Fibroblast of the aortic adventitia (primary cell): ENCODE data around the gene IGLL5. TPM values are rescaled to one million over a fixed set of nuclear protein-coding genes. Genes with fewer than 3 reads are reported as not detected.
A peak's percentile ranks its signal among the peaks of the same experiment; 100 is the strongest.

Source experiments
- DNase-seq: peaks from one replicate; pipeline ENCODE4 v3.0.0-alpha.2; 2010; ENCODE audit warnings: low read depth
- H3K4me3 ChIP-seq: 2 replicates; pipeline ENCODE4 v1.5.1; 2011; ENCODE audit warnings: low read depth, mild to moderate bottlenecking, control low read depth, low read length, moderate library complexity
- CTCF ChIP-seq: IDR thresholded peaks from 2 replicates; pipeline ENCODE4 v1.5.1; 2011; ENCODE audit warnings: mild to moderate bottlenecking, low read length, control low read depth, inconsistent platforms; ENCODE audit not compliant: insufficient read depth
- total RNA-seq: library from RNA; depleted of rRNA; stranded (reverse); fragments of >200 nt; gene quantifications from 2 replicates; pipeline ENCODE4 v1.2.3, GENCODE V29; 2012; ENCODE audit warnings: low replicate concordance

IGLL5 gene
- total RNA-seq, 1 donor, result not detected

- TF ChIP-seq CTCF, result no peak
- no peak overlapping the region for H3K4me3 ChIP-seq
- DNase-seq, result no peak
Observed at GRCh38 chr22:22854466-22854865, 33.1 kb upstream of the IGLL5 start.

GRCh38 chr22:22855085-22855484 is 32.5 kb upstream of the IGLL5 start:
- no peak for DNase-seq
- no peak for TF ChIP-seq CTCF
- no peak overlapping the region for H3K4me3 ChIP-seq

GRCh38 chr22:22855617-22856308 is 31.9 kb upstream of the IGLL5 start:
- TF ChIP-seq CTCF, result peak; percentile 28
- DNase-seq, result no peak

GRCh38 chr22:22856364-22856763 is 31.3 kb upstream of the IGLL5 start:
- no peak overlapping the region for H3K4me3 ChIP-seq
- DNase-seq, result no peak
- TF ChIP-seq CTCF, result no peak

More at GRCh38 chr22:22855617-22856308, 31.9 kb upstream of the IGLL5 start:
- H3K4me3 ChIP-seq, result no peak overlapping the region

- no peak for DNase-seq
- no peak for TF ChIP-seq CTCF
- H3K4me3 ChIP-seq, result no peak overlapping the region
Observed at GRCh38 chr22:22856885-22857606, 30.6 kb upstream of the IGLL5 start.

GRCh38 chr22:22857607-22858558 is 29.7 kb upstream of the IGLL5 start:
- H3K4me3 ChIP-seq, result no peak overlapping the region
- no peak for DNase-seq
- no peak for TF ChIP-seq CTCF
